ENCODE results near the gene C12orf75.
"Not testable (repeated sequence)": the region's sequence is repeated elsewhere in the genome, so short reads cannot be mapped to it uniquely, and the experiment has no call there.

The C12orf75 gene

DNA sequence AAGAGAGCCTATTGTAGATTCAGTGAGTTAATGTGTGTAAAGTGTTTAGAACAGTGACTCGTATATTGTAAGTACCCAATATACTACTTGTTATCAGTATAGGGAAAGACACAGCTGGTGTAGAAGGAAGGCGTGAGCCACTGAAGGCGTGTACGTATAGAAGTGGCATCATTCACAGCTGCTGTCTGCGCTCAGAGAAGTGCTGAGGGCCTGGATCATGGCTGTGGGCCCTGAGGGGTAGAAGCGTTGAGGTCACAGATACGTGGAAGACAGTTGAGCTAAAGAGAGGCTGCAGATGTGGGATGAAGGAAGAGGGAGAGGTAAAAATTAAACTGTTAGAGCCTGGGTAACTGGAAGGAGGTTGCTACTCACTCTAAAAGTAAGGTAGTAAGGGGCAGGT is 5.9 kb downstream of the C12orf75 start:
- DNase-seq: no peak

DNA sequence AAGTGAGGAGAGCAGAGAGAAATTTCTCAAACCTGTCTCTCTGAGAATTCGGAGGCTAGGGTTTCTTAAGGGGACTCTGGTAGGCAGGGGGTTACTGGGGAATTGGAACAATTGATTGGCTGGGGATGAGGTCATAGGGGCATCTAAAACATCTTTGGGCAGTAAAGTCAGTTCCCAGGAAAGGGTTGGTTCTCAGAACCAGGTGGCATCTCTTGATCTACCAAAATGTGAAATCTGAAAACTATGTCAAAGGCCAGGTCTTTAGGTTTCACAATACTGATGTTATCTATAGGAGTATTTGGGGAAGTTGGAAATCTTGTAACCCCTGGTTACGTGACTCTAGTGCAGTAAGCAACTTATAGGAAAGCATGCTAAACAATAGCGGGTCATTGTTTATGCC is 6.9 kb downstream of the C12orf75 start:
- DNase-seq: no peak

DNA sequence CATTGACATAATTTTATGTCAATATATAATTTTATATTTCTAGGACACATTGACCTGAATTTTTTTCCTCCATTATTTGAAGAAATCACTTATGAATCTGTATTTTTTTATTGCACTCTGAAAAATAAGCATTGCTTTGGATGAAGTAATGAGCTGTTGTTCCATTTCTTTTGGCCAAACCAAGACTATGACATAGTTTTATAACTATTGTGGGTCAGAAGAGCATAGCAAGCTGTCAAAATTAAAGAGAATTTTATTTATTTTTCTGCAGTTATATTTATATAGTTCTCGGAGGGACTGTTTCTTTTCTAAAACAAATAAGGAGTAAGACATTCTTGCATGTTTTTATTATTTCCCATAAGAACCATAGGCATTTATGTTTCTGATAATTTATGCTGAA is 8.5 kb downstream of the C12orf75 start:
- no peak for DNase-seq

DNA sequence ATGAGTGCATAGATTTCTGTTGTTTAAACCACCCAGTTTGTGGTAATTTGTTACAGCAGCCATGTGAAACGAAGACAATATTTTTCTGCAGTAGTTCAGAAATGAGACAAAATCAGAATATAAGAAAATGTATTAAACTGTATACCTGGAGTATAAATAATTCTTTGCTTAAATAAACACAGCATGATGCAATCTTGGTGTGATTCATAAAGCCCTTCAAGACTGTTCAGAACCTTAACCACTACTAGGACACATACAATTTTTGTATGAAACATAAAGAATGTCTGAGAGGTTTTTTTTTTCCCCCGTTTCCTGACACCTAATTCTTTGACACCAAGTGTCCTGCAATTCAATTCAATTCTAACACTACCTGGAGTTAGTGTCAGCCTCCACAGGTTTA is 10.5 kb downstream of the C12orf75 start:
- DNase-seq: no peak

DNA sequence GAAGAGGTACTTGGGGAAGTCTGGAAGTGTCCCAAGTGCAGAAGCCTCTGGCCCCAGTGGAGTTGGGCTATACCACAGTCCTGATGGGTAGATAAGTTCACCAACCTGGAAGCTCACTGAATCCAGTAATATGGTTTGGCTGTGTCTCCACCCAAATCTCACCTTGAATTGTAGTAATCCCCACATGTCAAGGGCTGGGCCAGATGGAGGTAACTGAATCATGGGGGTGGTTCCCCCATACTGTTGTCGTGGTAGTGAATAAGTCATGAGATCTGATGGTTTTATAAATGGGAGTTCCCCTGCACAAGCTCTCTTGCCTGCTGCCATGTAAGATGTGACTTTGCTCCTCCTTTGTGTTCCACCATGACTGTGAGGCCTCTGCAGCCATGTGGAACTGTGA is 11.1 kb downstream of the C12orf75 start:
- DNase-seq: not testable (repeated sequence)

DNA sequence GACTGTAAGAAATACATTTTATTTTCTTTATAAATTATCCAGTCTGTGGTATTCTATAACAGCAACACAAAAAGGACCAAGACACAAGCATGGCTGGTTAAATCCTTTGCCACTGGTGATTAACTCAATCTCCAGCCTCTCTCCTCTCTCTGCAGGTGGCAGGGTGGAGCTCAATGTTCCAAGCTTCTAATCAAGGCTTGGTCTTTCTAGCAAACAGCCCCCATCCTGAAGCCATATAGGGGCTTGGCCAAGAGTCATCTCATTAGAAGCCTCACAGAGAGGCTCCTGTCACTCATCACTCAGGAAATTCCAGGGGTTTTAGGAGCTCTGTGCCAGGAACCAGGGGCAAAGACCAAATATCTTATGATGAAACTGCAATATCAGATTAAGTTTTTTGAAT is 12.0 kb downstream of the C12orf75 start:
- no peak for DNase-seq

DNA sequence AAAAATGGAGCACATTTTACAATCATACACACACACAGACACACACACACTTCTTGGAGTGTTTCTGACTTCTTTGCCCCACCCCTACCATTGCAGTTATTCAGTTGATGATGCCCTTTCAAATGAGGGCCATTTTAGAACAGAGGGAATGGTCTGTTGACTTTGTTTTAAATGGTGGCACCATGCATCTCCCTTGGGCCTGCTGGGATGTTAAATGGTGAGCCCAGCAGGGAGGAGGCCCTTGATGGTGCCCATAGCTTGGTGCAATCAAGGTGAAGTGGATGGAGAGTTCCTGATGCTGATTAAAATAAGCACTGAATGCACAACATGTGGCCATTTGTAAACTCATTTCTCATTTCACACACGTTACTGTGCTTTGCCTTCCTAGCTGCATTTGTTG is 13.3 kb downstream of the C12orf75 start:
- no peak for DNase-seq

DNA sequence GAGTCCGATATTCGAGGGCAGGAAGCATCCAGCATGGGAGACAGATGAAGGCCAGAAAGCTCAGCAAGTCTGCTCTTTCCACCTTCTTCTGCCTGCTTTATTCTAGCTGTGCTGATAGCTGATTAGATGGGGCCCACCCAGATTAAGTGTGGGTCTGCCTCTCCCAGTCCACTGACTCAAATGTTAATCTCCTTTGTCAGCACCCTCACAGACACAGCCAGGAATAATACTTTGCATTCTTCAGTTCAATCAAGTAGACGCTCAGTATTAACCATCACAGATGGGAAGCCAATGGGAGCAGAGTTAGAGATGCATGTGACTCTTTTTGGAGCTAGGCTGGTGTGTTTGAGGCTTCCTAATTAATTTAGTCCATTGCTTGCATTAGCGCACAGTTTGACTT is 17.0 kb downstream of the C12orf75 start:
- no peak for DNase-seq

DNA sequence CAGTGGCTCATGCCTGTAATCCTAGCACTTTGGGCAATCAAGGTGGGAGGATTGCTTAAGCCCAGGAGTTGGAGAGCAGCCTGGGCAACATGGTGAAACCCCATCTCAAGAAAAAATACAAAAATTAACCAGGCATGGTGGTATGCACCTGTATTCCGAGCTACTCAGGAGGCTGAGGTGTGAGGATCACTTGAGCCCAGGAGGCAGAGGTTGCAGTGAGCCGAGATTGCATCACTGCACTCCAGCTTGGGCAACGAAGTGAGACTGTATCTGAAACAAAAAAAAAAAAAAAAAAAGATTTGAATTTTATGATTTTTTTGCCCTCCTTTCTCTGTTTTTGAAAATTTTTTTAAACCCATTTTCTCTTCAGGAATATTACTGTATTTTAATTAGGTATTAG is 17.7 kb downstream of the C12orf75 start:
- no peak for DNase-seq

DNA sequence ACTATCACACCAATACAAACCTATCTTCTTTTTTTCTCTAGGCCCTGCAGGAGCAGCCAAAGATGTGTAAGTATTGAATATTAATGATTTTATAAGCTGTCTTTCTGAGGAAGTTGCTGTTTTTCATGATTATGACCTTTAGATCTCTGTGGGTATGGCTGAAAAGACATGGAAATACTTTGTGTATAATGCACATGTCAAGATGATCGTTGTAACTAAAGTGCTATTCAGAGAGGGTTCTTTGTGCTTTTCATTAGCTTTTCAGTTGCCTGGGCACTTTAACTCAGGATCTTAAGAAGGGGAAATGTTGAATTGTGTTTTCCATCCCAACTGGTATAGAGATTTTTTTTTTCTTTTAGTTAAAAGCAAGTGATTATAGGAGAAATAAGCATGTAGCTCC is 18.1 kb downstream of the C12orf75 start:
- no peak for DNase-seq

DNA sequence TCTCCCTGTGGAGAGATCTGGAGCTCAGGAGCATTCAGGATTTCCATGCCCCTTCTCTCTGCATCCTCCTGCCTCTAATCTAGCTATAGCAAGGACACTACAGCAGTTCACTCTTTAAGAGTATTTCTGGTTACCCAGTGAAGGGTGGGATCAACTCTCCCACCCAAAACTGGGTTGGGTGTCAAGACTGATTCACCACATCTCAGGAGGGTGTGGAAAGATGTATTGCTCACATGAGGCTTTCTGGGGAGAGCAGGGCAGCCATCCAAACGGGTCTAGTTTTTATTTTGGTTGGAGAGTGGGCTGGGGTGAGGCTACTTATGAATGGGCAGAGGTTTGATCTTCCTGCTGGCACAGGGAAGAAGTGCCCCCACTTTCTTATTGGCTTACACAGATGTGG is 18.6 kb downstream of the C12orf75 start:
- no peak for DNase-seq

DNA sequence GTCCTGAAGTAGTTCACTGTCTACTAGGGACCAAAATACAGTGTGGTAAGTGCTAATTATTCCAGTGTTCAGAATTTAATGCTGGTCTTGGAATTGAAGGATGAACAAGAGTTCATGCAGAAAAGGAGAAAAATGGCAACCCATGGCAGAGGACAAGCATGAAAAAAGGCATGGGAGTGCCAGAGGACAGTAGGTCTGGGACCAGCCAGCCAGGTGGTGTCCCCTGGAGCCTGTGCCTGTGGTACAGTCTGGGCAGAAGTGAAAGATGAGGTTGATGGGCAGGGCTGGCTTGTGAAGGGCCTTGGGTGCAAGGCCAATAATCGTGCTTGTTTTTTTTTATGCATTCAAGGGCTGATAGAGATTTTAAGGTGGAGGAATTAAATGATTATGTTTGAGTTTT is 21.0 kb downstream of the C12orf75 start:
- no peak for DNase-seq

DNA sequence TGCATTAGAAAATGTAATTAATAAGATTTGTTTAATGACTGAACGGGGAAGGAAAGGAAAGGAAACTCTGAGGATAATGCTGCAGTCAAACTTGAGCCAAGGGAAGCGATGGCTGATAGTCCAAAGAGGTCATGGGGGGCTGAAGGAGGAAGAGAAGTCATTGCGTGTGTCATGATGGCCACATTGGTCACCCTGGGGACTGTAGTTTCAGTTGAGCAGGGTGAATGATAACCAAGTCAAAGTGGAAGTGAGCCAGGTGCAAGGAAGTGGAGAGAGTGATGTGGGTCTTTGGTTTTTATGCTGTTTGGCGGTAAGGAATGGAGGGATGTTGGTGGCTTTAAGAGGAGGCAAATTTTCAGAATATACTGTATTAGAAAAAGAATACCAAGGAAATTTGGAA is 21.6 kb downstream of the C12orf75 start:
- DNase-seq: no peak

DNA sequence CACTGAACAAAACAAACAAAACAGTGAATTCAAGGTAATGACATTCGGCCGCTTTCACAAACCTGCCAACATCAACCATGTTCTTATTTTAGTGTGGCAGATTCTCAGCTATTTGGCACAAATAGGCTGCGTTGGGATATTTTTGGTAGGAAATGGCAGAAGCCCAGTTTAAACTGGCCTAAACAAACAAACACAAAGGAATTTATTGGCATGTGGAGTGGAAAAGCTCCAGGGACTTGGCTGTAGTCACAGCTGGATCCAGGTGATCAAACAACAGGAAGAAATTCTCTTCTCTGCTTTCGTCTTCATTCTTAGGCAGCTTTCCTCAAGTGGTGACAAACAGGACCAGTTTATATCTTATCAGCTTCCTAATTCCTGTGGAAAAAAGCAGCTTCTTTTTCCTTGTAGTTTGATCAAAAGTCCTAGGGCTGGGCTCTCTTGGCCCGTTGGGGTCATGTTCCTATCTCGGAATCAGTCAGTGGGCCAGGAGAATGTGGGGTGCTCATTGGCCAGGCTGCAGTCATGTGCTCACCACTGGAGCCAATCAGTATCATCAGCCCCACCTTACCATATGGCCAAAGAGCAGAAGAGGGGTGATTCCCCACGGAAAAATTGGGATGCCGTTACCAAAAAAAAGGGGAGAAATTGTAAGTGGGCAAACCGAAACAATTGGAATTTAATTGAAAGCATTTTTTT is 22.6 kb downstream of the C12orf75 start:
- no peak for DNase-seq

DNA sequence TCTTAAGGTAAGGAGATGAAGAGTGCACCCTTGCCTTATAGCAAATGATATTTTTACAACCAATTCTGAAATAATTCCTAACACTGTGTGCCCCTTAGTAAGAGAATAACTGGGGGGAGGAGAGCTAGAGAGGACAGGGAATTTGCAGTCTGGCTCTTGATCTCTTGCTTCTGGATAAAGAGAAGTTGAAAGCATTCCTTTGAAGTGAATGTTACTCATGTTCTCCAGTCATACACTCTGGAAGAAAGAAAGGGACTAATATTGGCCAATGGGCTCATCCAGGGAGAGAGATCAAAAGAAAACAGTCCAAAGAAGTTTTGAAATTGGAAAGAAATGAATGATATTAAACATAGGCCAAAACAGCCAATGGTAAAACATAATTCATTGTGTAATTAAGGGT is 25.3 kb downstream of the C12orf75 start:
- no peak for DNase-seq

DNA sequence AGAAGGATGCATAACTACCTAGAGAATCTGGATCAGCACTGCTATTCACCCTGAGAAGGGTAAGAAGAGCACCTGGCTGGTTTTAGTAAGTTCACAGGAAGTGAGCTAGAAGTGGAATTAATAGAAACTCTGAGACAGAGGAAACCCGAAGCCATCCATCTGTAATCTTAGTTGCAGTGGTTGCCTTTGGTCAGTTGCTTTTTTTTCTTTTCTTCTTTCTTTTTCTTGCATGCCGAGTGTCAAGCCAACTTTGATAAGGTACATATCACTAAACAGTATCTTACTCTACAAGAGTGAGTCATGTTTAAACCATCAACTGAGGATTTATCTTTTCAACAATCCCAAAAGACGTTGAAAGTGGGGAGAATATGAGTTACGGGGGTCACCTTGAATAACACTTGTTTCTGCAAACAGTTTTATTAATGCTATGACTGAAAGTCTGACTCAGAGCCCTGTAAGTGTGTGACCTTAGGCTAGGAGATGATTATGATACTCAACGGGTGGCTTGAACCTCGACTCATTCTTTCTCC is 26.7 kb downstream of the C12orf75 start:
- DNase-seq: no peak

DNA sequence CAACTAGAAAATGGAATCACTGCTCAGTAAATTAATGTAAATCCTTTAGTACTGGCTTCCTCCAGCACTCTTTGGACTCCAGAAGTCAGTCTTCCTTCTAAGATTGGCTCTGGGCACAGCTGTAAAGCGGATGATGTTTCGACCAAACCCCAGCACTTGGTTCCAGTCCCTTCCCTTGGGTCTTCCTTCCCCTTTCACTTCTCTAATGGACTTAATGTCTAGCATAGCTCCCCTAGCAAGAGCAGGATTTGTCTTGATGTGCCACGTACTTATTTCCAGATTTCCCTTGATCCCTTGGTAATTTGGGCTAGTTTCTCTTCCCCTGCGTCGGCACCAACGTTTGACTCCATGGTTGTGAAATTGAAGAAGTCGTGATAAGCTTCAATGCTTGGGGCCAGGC is 28.3 kb downstream of the C12orf75 start:
- no peak for DNase-seq

DNA sequence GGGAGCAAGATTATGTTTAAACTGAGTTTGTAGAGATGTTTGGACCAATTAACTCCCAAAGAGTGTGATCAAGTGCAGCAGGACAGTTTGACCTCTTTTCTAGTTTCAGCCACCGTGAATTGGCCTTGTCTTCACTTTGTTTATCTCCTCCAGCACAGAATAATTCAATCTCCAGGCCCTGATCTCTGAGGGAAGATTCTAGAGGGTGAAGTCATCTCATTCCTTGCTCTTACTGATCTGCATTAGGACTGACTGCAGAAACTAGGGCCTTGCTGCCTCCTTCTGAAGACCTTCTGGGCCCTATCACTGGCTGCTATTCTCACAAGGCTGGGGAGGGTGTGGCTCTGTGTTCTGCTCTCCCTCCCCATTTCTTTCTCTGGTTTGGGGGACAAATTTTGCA is 29.4 kb downstream of the C12orf75 start:
- DNase-seq: no peak

DNA sequence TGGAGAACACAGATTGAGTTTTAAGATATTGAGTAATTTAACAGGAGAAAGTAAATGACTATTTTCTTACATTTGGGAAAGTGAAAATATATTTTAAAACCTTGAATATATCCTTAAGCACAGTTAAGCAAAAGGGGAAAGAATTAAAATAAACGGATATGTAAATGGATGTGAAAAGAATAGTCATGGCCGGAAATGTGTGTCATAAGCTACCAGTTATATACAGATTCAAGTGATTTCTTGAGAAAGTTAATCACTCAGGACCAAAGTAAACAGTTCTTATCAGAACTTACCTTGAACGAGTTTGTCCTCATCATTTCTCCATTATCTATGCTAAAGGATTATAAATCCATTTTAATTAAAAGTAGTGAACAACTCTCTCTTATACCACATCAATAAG is 33.4 kb downstream of the C12orf75 start:
- DNase-seq: no peak

DNA sequence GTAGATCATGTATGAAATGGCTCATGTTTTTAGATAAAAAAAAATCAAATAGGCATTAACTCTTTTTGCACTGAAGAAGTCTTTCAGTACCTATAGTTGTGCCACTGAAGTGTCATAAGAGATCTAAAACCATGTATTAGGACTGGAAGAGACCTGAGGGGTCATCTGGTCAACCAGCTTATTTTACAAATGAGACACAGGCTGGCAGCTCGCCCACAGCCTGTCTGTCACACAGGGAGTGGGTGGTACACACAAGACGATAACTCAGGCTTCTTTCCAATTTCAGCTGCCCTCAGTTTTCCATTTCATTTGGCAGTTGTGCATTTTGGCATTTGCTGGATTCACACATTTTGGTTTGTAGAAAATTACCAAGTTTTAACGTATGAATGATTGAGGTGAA is 34.7 kb downstream of the C12orf75 start:
- DNase-seq: no peak

DNA sequence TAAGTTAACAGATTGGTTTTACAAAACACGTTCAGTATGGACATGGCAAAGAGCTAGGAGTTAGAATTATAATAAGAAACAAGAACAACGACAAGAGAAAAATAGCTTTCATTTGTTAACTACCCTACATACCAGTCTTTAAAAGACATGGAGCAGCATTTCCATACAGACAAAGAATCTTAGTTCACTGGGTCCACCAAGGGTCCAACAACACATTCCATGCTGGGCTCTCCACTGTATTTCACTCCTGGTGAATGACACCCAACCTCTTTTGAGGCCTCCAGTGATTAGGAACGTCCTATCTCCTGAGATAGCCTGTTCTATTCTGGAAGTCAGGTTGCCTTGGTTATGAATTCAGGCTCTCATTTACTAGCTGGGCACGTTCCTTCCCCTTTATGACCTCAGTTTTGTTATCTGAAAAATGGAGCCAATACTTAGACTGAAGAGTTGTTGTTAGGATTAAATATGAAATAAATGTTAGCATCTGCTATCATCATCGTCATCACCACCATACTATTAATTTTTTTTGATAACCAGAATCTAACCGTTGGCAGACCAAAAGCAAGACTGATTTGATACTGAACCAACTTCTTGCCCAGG is 37.7 kb downstream of the C12orf75 start:
- no peak for DNase-seq

DNA sequence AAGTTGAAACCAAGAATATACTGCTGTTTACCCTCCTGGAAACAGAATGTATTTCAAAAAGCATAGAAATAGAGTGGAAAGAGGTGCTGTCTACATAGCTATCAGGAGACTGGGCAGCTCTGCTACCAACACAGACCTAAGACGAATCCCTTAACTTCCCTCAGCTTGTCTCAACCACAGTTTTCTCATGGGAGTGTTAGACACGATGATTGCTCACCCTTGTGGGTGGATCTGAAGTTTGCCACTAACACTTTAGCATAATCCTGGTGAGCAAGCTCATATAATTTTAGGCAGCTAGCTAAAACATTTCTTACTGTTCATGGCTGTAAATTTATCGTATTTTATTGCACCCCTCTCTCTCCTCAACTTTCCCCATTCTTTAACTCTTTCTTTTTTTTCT is 38.5 kb downstream of the C12orf75 start:
- DNase-seq: no peak

DNA sequence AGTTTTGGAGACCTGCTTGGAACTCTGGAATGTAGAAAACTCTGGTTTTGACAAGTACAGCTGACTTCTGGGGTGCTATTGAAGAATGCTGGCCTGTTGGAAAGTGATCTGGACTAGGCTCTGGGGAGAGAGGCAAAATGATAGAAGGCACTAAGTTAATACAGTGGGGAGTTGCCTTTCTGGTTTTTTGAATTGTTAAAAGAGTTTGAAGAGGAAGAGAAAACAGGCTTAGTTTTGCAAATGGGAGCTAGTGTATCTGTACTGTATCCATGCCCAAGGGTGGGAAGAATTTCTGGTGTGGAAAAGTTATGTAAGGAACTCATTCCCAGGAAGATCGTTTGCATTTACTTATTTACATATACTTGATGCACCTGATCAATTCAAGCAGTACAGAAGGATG is 43.8 kb downstream of the C12orf75 start:
- no peak for DNase-seq

DNA sequence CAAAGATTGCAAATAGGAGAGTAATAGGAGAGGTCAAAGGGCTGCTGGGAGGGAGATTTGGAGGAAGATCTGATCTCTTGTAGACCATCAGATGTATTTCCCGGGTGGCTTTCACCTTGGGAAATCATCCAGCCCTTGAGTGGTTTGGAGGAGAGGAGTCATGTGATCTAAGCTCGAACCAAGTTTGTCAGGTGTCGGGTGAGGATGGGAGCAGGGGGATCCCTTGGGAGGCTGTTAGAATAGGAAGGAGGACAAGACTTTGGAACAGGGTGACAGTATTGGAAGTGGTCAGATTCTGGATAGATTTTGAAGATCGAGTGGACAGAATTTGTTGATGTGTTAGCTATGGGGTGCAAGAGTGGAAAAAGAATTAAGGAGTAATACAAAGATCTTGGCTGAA is 46.6 kb downstream of the C12orf75 start:
- DNase-seq: no peak

DNA sequence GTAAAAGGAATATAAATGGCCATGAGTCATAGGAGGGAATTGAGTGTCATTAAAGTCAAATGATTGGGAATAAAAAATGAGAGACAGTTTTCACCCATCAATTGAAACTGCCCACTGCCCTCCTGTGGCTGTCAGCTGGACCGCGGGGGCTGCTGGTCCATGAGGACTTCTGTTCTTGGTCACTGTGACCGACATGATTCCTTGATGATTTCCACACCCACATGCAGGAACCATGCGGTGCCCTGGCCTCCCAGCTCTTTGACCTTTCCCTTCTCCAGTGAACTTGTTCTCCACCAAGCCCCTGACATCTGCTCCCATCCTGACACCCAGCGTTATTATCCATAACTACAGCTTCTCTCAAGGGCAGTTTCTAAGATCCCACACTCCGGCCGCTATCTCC is 48.4 kb downstream of the C12orf75 start:
- no peak for DNase-seq
